ENCODE results near the gene PRODH2. TPM values are rescaled to one million over a fixed set of nuclear protein-coding genes. Genes with fewer than 3 reads are reported as not detected.

Gene PRODH2
- total RNA-seq, 1 experiment from 2014 or later: not detected

GRCh38 chr19:35775298-35776101 lies 37.1 kb downstream of the PRODH2 start, which contains the start of gene ARHGAP33:
Gene ARHGAP33 (plus strand): TSS chr19:35775564. CDS start chr19:35775659, 95 bp downstream.
- POLR2A ChIA-PET (ENCODE audit: unreplicated experiment): interaction anchor here (0.5 to 0.6 kb wide), 2 partner anchors 35 to 832 kb away, joined by 3 to 4 read pairs; no protein-coding TSS in a partner anchor
- ATAC-seq: peak; percentile 93
- intact Hi-C loops (cut with micrococcal nuclease): loop anchor here (2.0 kb wide), 1 partner anchor 35 kb away; no protein-coding TSS in a partner anchor

GRCh38 chr19:35775046-35775297 lies 37.7 kb downstream of the PRODH2 start:
- ChIA-PET CTCF (no interaction called here), POLR2A (ENCODE audit: unreplicated experiment) (no interaction called here)
- no TSS peak for BruUV-seq (replicated peaks)
- peak; percentile 9 for ATAC-seq
- H3F3A ChIP-seq (ENCODE audit: low read length, unreplicated experiment): no peaks in the 10 kb centered on the region
- H3K79me2 ChIP-seq (ENCODE audit: low read length): no peaks in the 10 kb centered on the region
- no peak for DNase-seq
- H3K9me2 ChIP-seq (replicated peaks; ENCODE audit: low read length): no peaks in the 10 kb centered on the region
- H3K4me1 ChIP-seq (ENCODE audit: insufficient read depth, low read length): peaks cover 7% of the 10 kb centered on the region
- no peak overlapping the region for H3K9ac ChIP-seq (ENCODE audit: low read length)
- TF ChIP-seq EZH2 (IDR thresholded peaks at IDR 0.05; ENCODE audit: low read length, unreplicated experiment): no peak
- no peak for TF ChIP-seq CTCF (conservative IDR thresholded peaks at IDR 0.05; ENCODE audit: low read depth, low read length)
- no peak for TF ChIP-seq EZH2phosphoT487 (IDR thresholded peaks at IDR 0.05; ENCODE audit: borderline replicate concordance, low read length)
- no peak overlapping the region for H3K27ac ChIP-seq (ENCODE audit: low read length)
- intact Hi-C loops (cut with micrococcal nuclease): loop anchor here (2.0 kb wide), 1 partner anchor 34 kb away; no protein-coding TSS in a partner anchor
- peak overlapping the region; percentile 98 for H3K4me2 ChIP-seq (ENCODE audit: low read length)
- H3K4me3 ChIP-seq (ENCODE audit: low read length): peak overlapping the region; percentile 66
- H3K9me3 ChIP-seq (ENCODE audit: low read length): no peaks in the 10 kb centered on the region
- no peaks in the 10 kb centered on the region for H3K36me3 ChIP-seq (ENCODE audit: low read depth, low read length)
- no peaks in the 10 kb centered on the region for H4K20me1 ChIP-seq (ENCODE audit: low read length)
- H2AFZ ChIP-seq (ENCODE audit: low read length): peak overlapping the region; percentile 65
- H3K27me3 ChIP-seq (ENCODE audit: low read length): no peaks in the 10 kb centered on the region

More at GRCh38 chr19:35775298-35776101, 37.1 kb downstream of the PRODH2 start, which contains the start of gene ARHGAP33:
- peak within 1 kb of the TSS; percentile 17; the same call in 1 of the 2 replicates for H3K9ac ChIP-seq (ENCODE audit: low read length)
- H3K4me3 ChIP-seq (ENCODE audit: low read length): peak within 1 kb of the TSS; percentile 66
- H4K20me1 ChIP-seq (ENCODE audit: low read length): no peaks in the 10 kb centered on the region
- H3K9me2 ChIP-seq (replicated peaks; ENCODE audit: low read length): no peaks in the 10 kb centered on the region
- H3K4me1 ChIP-seq (ENCODE audit: insufficient read depth, low read length): peaks cover 7% of the 10 kb centered on the region
- H3K9me3 ChIP-seq (ENCODE audit: low read length): no peaks in the 10 kb centered on the region
- no peaks in the 10 kb centered on the region for H3F3A ChIP-seq (ENCODE audit: low read length, unreplicated experiment)
- TF ChIP-seq CTCF (conservative IDR thresholded peaks at IDR 0.05; ENCODE audit: low read depth, low read length): no peak
- no peak for TF ChIP-seq EZH2 (IDR thresholded peaks at IDR 0.05; ENCODE audit: low read length, unreplicated experiment)
- no peak for TF ChIP-seq EZH2phosphoT487 (IDR thresholded peaks at IDR 0.05; ENCODE audit: borderline replicate concordance, low read length)
- no peak within 1 kb of the TSS for H3K27ac ChIP-seq (ENCODE audit: low read length)
- peak within 1 kb of the TSS; percentile 65 for H2AFZ ChIP-seq (ENCODE audit: low read length)
- BruUV-seq (replicated peaks): no TSS peak
- DNase-seq: peak; percentile 97
- no peaks in the 10 kb centered on the region for H3K36me3 ChIP-seq (ENCODE audit: low read depth, low read length)
- no peaks in the 10 kb centered on the region for H3K27me3 ChIP-seq (ENCODE audit: low read length)
- H3K4me2 ChIP-seq (ENCODE audit: low read length): peak within 1 kb of the TSS; percentile 98
- no peaks in the 10 kb centered on the region for H3K79me2 ChIP-seq (ENCODE audit: low read length)
- CTCF ChIA-PET: no interaction called here

All from PC-3 (cell line).